GM18951 (cell line): ENCODE results near the gene CRB2.
A peak's percentile ranks its signal among the peaks of the same experiment; 100 is the strongest.

ENCODE experiments used
- POLR2A ChIP-seq: IDR thresholded peaks from 4 replicates; pipeline ENCODE4 v1.6.1; 2011; ENCODE audit warnings: mild to moderate bottlenecking; ENCODE audit not compliant: insufficient read length, insufficient read depth; ENCODE audit errors: extremely low read depth
- in situ Hi-C: fragments of 300-500 bp; cut with MboI; formaldehyde crosslinking; loops from one replicate; pipeline ENCODE4 v1.12.0; 2022; ENCODE audit warnings: low sequenced_read_pairs, mixed read lengths, inconsistent platforms; ENCODE audit not compliant: unreplicated experiment

CRB2 gene

GRCh38 chr9:123335193-123335985 is 20.6 kb upstream of the CRB2 start:
- TF ChIP-seq POLR2A: no peak
- in situ Hi-C loops: no loop called here

GRCh38 chr9:123335986-123336329 is 20.0 kb upstream of the CRB2 start:
- no peak for TF ChIP-seq POLR2A
- in situ Hi-C loops: no loop called here

DNA sequence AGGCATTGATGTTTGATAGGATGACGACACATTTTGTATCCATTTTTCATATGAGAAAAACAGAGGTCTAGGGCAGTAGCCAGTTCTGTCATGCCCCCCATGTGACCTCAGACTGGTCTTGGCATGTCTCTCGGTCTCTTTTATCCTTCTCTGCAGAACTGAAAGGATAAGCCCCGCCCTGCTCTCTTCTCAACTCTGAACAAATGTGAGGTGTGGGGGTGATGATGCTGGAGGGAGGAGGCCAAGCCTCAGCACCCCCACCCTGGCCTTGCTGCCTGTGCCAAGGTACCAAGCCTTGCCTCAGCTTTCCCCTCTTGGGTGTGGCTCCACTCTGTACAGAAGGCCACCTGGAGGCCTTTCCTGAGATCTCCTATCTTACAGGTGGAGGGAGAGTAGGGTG is 19.5 kb upstream of the CRB2 start:
- in situ Hi-C loops: no loop called here

GRCh38 chr9:123336959-123337358 is 19.0 kb upstream of the CRB2 start:
- in situ Hi-C loops: no loop called here
- TF ChIP-seq POLR2A: no peak

More for the DNA sequence above, 19.5 kb upstream of the CRB2 start:
- no peak for TF ChIP-seq POLR2A

GRCh38 chr9:123337971-123338370 is 18.0 kb upstream of the CRB2 start:
- in situ Hi-C loops: no loop called here
- TF ChIP-seq POLR2A: no peak

DNA sequence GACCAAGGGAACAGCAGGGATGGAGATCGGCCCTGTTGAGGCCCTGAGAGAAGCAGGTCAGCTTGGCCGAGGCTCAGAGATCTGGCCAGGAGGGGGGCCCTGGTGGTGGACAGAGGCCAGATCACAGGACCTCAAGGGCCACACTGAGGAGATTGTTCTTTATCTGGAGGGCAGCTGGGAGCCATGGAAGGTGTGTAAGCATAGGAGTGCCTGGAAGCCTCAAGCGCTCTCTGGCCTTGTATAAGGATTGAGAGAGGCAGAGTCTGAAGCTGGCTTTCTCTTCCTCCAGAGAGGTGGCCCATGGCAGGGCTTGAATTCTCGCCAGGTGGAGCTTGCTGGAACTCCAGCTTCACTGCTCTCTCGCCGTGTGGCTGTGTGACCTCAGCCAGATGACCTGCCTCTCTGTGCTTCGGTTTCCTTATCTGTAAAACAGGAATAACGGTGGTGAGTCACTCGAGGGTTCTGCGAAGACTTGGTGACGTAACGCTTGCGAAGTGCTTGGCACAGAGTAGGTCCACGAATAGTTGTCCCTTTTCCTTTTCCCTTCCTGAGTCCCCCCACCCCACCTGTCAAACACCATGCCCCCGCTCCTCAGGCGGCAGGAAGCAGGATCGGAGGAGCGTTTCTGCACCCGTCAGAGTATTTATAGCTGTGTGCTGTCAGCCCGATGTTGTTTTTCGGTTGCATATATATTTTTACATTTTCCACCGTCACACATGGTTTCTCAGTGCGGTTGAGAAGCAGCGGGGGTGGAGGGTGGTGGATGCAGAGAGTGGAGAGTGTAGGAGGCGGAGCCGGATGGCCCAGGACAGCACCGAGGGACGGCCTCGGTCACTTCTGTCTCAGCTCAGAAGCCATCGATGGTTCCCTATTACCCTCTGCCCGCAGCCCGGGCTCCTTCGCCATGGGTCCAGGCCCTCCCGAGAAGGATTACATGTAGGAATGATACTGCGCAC is 17.0 kb upstream of the CRB2 start:
- TF ChIP-seq POLR2A: peak; percentile 61
- in situ Hi-C loops: no loop called here

- peak; percentile 21 for TF ChIP-seq POLR2A
- in situ Hi-C loops: no loop called here
Measured at GRCh38 chr9:123339666-123340510, 16.1 kb upstream of the CRB2 start.

GRCh38 chr9:123341816-123342215 is 14.2 kb upstream of the CRB2 start:
- in situ Hi-C loops: no loop called here
- TF ChIP-seq POLR2A: no peak

DNA sequence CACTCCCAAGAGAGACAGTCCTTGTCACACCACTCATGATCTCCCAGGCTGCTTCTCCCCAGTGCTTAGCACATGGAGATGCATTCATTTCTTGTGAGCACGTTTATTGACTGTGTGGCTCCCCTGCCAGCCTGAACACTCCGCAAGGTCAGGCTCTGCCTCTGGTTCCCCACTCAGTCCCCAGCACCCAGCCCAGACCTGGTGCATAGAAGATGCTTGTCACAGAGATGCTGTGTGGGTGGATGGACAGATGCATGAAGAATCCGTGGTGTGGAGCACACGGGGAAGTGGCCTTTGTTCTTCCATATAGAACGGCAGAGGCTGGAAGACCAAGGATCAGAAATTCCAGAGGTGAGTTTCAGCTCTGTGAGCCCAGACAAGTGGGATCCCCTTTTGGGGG is 13.8 kb upstream of the CRB2 start:
- TF ChIP-seq POLR2A: no peak
- in situ Hi-C loops: no loop called here

DNA sequence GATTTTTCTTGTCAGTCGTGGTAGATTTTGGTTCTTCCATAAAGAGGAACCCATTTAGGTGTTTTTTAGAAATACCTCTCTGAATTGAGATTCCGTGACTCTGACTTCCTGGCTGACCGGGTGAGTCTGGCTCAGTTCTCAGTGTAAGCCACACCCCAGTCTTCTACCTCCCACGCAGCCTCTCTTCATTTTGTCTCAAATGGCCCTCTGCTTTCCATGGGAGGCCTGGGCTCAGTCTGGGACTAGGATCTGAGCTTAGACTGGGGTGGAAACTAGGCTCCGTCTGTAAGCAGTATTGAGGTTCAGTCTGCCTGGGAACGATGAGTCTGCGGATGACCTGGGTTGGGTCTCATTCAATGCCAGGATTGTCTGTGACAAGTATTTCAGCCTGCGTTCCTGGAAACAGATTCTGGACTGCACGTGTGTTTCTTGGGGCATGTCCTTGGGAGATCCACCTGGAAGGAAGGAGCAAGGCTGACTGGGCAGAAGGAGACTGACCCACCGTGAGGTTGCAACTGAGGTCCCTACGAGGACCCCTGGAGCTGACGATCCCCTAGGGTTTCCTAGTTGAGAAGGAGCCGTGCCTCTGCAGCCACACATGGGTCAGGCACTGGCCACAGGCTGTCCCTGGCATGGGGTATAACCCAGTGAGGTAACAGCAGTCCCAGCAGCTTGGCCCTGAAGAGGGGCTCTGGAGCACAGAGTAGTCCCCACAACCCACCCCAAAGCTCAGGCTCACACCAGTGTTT is 12.4 kb upstream of the CRB2 start:
- in situ Hi-C loops: no loop called here
- peak; percentile 59 for TF ChIP-seq POLR2A

DNA sequence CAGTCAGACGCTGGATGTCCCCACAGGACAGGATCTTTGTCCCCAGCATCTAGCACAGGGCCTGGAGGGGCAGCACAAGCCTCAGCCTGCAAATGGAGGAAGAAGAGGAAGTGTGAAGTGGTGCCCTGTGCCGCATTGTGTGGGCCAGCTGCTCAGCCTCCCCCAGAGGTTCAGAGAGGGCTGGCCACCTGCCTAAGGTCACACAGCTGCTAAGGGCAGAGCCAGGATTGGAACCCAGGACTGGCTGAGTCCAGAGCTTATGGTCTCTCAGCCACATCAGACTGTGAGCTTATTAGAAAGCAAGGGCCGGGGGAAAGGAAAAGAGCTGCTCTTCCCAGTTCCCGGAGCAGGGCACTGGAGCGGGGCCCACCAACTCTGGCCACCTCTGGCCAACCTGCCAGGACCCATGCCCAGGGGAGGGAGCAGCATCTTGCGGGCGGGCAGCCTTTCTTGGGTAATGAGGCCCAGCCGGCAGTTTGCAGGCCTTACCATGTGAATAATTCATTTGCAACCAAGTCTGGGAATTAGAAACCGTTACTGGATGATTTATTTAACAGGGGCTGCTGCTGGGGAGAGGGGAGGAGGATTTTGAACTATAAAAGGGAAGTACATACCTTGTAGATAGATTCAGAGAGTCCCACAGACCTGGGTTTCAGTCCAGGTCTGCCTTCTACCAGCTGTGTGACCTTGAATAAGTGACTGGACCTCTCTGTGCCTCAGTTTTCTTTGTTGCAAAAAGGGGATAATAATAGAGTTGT is 11.6 kb upstream of the CRB2 start:
- in situ Hi-C loops: no loop called here
- TF ChIP-seq POLR2A: no peak

DNA sequence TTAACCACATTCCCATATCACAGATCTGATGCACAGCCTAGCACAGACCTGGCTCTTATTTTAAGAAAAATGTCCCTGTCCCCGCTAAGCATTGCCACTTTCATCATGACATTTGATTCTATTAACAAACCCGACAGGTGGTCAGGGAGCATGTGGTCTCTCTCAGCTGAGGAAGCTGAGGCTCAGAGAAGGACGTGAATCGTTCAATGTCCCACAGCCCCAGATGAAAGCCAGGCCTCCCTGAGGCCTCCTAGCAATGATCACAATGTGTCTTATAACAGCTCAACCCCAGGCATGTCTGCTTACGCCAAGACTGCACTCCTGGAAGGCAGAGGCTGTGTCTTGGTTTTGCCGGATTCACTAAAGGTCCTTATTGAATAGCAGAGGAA is 10.4 kb upstream of the CRB2 start:
- in situ Hi-C loops: no loop called here
- no peak for TF ChIP-seq POLR2A
